Measurements from ENCODE around the gene ZBTB16.

Gene ZBTB16

DNA sequence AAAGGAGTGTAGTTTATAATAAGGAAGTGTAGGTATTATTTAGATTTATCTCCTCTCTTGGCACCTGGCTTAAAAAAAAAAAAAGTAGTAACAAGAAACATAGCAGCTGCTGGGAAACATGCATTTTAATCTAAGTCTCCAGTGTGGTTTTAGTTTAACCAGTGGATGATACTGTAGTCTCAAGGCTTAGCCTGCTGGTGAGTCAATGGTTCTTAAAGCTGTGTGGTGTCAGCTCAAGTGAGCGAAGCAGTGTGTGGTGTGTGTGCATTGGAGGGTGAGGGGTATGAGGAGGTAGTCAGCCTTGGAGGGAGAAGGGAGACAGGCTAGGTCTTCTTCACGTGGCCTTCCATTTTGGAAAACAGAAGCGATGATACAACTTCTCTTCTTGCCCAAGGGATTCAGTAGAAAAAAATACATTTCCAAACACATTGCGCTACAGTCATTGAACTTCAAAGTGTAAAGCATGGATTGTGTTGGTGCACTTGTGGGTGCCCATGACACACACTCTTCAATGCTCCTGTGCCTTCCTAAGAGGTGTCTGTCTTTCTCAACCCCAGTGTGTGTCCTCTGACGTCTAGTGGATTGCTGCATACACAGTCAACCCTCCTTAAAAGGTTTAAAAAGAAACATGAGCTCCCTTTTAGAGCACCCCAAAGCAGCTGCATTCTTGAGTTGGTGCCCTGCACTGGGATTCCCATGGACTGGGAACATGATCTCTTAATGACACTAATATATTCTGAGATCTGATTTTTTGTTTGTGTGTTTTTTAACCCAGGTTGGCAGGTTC, 40.1 kb downstream of the ZBTB16 start:
- Histone ChIP-seq H3K36me3 (ENCODE audit: insufficient read depth) (no peaks in the 10 kb centered on the region), H3K79me2 (ENCODE audit: insufficient read depth, low read depth) (no peaks in the 10 kb centered on the region), H3K9ac (no peak overlapping the region), H3K4me1 (ENCODE audit: low read depth, poor library complexity, severe bottlenecking) (no peaks in the 10 kb centered on the region), H4K20me1 (ENCODE audit: insufficient read depth) (no peaks in the 10 kb centered on the region), H3K27me3 (ENCODE audit: insufficient read depth, low read depth) (no peaks in the 10 kb centered on the region), H3K4me3 (IDR thresholded peaks at IDR 0.05; ENCODE audit: insufficient read depth, low read depth, low read length) (no peak overlapping the region), H3K4me2 (no peak overlapping the region), H3K27ac (no peak overlapping the region), H2AFZ (ENCODE audit: low read depth) (no peak overlapping the region)
- TF ChIP-seq, protein P1, sequence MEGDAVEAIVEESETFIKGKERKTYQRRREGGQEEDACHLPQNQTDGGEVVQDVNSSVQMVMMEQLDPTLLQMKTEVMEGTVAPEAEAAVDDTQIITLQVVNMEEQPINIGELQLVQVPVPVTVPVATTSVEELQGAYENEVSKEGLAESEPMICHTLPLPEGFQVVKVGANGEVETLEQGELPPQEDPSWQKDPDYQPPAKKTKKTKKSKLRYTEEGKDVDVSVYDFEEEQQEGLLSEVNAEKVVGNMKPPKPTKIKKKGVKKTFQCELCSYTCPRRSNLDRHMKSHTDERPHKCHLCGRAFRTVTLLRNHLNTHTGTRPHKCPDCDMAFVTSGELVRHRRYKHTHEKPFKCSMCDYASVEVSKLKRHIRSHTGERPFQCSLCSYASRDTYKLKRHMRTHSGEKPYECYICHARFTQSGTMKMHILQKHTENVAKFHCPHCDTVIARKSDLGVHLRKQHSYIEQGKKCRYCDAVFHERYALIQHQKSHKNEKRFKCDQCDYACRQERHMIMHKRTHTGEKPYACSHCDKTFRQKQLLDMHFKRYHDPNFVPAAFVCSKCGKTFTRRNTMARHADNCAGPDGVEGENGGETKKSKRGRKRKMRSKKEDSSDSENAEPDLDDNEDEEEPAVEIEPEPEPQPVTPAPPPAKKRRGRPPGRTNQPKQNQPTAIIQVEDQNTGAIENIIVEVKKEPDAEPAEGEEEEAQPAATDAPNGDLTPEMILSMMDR (conservative IDR thresholded peaks at IDR 0.05; ENCODE audit: low read depth, low read length), result no peak

DNA sequence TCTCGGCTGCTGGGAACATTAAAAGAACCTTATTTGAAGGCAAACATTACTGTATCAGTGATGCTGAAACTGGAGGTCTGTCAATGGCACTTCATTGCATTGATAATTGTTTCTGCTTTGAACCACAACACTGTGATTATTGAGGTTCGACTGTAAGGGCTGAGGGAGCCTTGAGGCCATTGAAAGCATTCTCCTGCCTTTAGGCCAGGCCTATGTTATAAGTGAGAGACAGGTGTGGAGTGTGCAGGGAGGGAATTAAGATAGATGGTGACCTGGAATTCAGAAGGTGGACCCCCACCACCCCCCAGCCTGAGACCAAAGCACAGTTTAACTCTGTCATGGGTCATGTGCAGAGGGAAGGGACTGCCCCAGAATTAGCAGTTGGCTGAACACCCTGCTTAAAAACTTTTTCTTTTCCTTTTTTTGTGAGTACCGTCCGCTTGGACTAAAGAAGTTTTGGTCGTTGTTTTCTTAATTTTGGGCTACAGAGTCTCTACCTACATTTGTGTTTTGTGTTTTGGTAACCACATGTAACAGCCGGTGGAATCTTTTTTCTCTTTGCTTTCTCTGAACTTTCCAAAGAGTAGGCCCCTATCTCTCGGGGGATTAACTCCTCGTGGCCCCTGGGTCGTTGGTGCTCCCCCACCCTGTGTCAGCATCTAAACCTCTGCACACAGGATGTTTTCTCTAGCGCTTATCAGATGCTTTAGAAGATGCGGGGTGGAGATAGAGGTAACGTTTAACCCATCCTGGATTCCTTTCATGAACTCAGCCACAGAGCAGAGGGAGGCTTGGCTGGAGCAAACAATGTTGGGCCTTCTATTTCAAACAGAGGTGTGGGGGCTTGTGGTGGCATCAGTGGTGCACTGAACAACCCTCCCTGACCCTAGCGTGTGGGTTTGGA, 43.7 kb downstream of the ZBTB16 start:
- H3K27me3 ChIP-seq (ENCODE audit: insufficient read depth, low read depth), result no peaks in the 10 kb centered on the region
- H3K27ac ChIP-seq, result no peak overlapping the region
- H2AFZ ChIP-seq (ENCODE audit: low read depth), result no peak overlapping the region

DNA sequence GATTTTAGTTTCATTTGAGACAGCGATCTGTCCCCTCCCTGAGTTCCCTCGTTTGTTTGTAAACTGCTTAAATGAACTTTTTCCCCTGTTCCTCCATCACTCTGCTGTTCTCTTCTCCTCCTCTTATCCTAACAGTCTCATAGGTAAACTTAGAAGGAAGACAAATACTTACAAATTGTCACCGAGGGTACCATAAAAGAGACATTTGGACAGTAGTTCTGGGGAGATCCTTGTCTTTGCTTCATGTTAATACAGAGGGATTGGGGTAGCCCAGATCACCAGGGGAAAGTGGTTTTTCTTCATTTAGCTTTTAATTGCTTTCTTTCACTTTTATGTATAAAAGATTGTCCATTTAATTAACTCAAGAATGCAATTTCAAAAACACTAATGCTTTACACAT, 46.1 kb downstream of the ZBTB16 start:
- H2AFZ ChIP-seq (ENCODE audit: low read depth), result no peak overlapping the region
- no peaks in the 10 kb centered on the region for H4K20me1 ChIP-seq (ENCODE audit: insufficient read depth)
- H3K36me3 ChIP-seq (ENCODE audit: insufficient read depth), result no peaks in the 10 kb centered on the region
- H3K79me2 ChIP-seq (ENCODE audit: insufficient read depth, low read depth), result no peaks in the 10 kb centered on the region
- no peak overlapping the region for H3K4me2 ChIP-seq
- H3K9ac ChIP-seq, result no peak overlapping the region
- no peaks in the 10 kb centered on the region for H3K4me1 ChIP-seq (ENCODE audit: low read depth, poor library complexity, severe bottlenecking)
- H3K27me3 ChIP-seq (ENCODE audit: insufficient read depth, low read depth), result no peaks in the 10 kb centered on the region
- TF ChIP-seq, protein P1 (conservative IDR thresholded peaks at IDR 0.05; ENCODE audit: low read depth, low read length), result no peak
- H3K4me3 ChIP-seq (IDR thresholded peaks at IDR 0.05; ENCODE audit: insufficient read depth, low read depth, low read length), result no peak overlapping the region
- no peak overlapping the region for H3K27ac ChIP-seq

More for the DNA sequence above, 43.7 kb downstream of the ZBTB16 start:
- Histone ChIP-seq H3K36me3 (ENCODE audit: insufficient read depth) (no peaks in the 10 kb centered on the region), H4K20me1 (ENCODE audit: insufficient read depth) (no peaks in the 10 kb centered on the region), H3K4me3 (IDR thresholded peaks at IDR 0.05; ENCODE audit: insufficient read depth, low read depth, low read length) (no peak overlapping the region), H3K9ac (no peak overlapping the region), H3K4me1 (ENCODE audit: low read depth, poor library complexity, severe bottlenecking) (no peaks in the 10 kb centered on the region), H3K79me2 (ENCODE audit: insufficient read depth, low read depth) (no peaks in the 10 kb centered on the region), H3K4me2 (no peak overlapping the region)
- TF ChIP-seq, protein P1 (conservative IDR thresholded peaks at IDR 0.05; ENCODE audit: low read depth, low read length), result no peak

DNA sequence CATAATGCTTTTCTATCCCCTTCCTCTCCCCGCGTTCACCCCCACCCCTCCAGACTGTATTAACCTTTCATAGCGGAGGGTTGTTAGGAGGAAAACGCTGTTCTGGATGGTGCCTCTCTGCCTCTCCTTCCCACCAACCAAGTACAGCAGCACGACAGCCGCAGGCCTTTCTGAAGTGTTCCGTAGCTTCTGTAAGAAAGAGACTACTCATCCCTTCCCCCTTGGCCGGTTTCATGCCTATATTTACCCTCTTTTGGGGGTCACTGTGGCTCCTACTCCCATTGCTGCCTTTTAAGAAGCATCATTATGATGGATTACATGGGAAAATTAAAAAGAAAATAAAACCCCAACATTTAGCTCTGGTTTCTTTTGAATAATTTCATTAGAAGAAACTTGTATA, 46.5 kb downstream of the ZBTB16 start:
- H3K27ac ChIP-seq, result no peak overlapping the region
- no peak overlapping the region for H3K4me3 ChIP-seq (IDR thresholded peaks at IDR 0.05; ENCODE audit: insufficient read depth, low read depth, low read length)
- no peak overlapping the region for H2AFZ ChIP-seq (ENCODE audit: low read depth)
- no peaks in the 10 kb centered on the region for H3K79me2 ChIP-seq (ENCODE audit: insufficient read depth, low read depth)
- H3K4me1 ChIP-seq (ENCODE audit: low read depth, poor library complexity, severe bottlenecking), result no peaks in the 10 kb centered on the region
- no peak overlapping the region for H3K4me2 ChIP-seq
- no peaks in the 10 kb centered on the region for H3K36me3 ChIP-seq (ENCODE audit: insufficient read depth)
- TF ChIP-seq, protein P1 (conservative IDR thresholded peaks at IDR 0.05; ENCODE audit: low read depth, low read length), result no peak
- H4K20me1 ChIP-seq (ENCODE audit: insufficient read depth), result no peaks in the 10 kb centered on the region
- no peak overlapping the region for H3K9ac ChIP-seq
- H3K27me3 ChIP-seq (ENCODE audit: insufficient read depth, low read depth), result no peaks in the 10 kb centered on the region
